MG63 (cell line): ENCODE results near the gene KLHL1. TPM values are rescaled to one million over a fixed set of nuclear protein-coding genes. Genes with fewer than 3 reads are reported as not detected.

Source experiments
- DNase-seq: peaks from one replicate; pipeline ENCODE4 v3.0.0-alpha.2; 2020
- H3K27me3 ChIP-seq: fragments of 250-450 bp; sonication (Bioruptor Pico); 2 replicates; pipeline ENCODE4 v1.5.1; 2020; ENCODE audit warnings: mild to moderate bottlenecking, moderate library complexity
- H3K36me3 ChIP-seq: fragments of 250-450 bp; sonication (Bioruptor Pico); 2 replicates; pipeline ENCODE4 v1.5.1; 2020; ENCODE audit warnings: mild to moderate bottlenecking, moderate library complexity
- H3K4me3 ChIP-seq: fragments of 250-450 bp; sonication (Bioruptor Pico); 2 replicates; pipeline ENCODE4 v1.5.1; 2020; ENCODE audit warnings: mild to moderate bottlenecking, moderate library complexity
- H3K9me3 ChIP-seq: fragments of 250-450 bp; sonication (Bioruptor Pico); 2 replicates; pipeline ENCODE4 v1.5.1; 2020; ENCODE audit warnings: mild to moderate bottlenecking, moderate library complexity
- total RNA-seq: library from RNA; depleted of rRNA; stranded (reverse); fragments of >200 nt; shearing (Covaris generic); gene quantifications from 2 replicates; pipeline ENCODE4 v1.2.3, GENCODE V29; 2014; ENCODE audit warnings: low replicate concordance

The KLHL1 gene
- total RNA-seq, 1 experiment from 2014 or later, result not detected

DNA sequence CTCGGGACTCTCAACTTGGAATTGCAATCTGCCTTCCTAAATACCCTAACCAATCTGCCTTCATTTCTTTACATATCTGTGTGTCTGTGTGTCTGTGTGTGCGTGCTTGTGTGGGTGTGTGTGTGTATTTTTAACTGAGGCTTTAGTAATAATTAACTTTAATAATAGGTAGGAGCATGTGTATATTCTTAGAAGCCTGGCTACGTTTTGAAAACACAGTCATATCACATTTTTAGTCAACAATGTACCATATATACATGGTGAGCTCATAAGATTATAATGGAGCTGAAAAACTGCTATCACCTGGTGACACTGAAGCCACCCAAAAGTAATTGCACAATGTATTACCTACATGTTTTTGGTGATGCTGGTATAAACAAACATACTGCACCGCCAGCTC, 66.1 kb downstream of the KLHL1 start:
- no peaks in the 10 kb centered on the region for H3K27me3 ChIP-seq
- H3K9me3 ChIP-seq, result no peaks in the 10 kb centered on the region
- DNase-seq, result no peak
- H3K36me3 ChIP-seq, result no peaks in the 10 kb centered on the region
- H3K4me3 ChIP-seq, result no peak overlapping the region

DNA sequence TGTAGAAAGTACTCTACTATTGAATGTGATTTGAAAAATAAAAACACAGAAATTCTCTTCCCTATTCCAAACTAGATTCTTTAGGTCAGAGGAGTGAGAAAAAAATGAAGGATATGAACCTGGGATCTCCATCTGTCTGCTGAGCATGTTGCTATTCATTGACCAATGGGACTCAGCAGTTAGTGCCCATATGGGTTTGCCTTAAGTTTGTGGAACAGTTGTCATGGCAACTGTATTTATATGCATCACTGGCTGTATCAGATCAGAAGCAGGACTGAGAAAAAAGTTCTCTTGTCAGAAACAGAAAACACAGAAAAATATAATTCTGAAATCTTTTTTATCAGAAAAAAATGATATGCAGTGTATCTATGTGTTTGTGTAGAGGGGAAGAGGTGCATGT, 74.0 kb downstream of the KLHL1 start:
- Histone ChIP-seq H3K27me3 (no peaks in the 10 kb centered on the region), H3K4me3 (no peak overlapping the region), H3K36me3 (no peaks in the 10 kb centered on the region), H3K9me3 (no peaks in the 10 kb centered on the region)
- DNase-seq, result no peak

DNA sequence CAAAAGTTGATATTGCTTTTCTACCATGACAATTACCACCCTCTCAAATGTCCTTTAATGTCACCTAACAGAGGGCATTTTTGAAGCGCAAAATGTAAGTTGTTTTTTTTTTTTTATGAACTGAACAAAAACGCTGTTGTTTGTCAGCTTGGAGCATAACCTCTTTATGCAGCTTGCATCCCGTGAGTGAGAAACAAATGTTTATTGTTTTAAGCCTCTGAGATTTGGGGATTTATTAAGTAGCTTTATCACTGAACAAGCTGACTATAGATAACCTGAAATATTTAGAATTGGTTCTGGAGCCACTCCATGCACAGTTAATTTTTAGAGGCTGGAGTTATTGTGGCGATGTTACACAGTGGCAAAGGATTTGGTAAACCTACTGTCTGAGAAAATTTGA, 80.7 kb downstream of the KLHL1 start:
- no peak overlapping the region for H3K4me3 ChIP-seq
- no peaks in the 10 kb centered on the region for H3K27me3 ChIP-seq
- no peaks in the 10 kb centered on the region for H3K36me3 ChIP-seq
- H3K9me3 ChIP-seq, result no peaks in the 10 kb centered on the region
- DNase-seq, result no peak

DNA sequence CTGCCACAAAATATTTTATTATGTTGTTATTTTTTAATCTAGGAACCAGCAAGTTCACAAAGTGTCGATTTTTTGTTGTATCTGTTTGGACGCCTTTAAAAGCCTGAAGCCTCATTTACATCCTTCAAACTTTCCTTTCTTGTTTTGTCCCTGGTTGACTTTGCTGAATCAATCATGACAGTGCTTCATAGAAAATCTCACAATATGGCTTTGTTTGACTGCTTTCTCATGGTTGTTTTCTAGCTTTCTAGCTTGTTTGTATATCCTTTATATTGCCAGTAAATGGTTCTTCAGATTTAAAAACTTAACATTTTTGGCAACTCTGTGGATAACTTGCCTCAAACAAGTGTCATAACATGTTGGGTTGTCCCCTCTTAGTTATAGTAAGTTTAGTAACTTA, 84.7 kb downstream of the KLHL1 start:
- H3K36me3 ChIP-seq, result no peaks in the 10 kb centered on the region
- no peaks in the 10 kb centered on the region for H3K27me3 ChIP-seq
- H3K9me3 ChIP-seq, result no peaks in the 10 kb centered on the region
- no peak for DNase-seq
- no peak overlapping the region for H3K4me3 ChIP-seq

DNA sequence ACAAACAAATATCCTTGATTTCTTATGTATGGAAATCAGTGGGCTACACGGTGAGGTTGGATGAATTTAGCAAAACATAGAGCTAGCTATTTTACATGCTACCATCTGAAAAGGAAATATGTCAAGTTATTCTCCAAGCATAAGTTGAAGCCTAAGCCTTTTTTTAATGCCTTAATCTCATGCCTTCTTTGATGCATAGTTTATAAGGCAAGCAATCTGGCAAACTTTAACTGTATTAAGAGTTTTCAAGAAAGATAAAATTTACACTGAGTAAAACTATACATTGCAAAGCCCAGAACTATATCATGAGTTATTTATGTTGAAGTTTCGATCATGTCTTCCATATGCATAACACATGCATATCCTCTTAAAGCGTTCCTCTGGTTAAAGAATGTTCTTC, 85.6 kb downstream of the KLHL1 start:
- DNase-seq, result no peak
- Histone ChIP-seq H3K4me3 (no peak overlapping the region), H3K27me3 (no peaks in the 10 kb centered on the region), H3K9me3 (no peaks in the 10 kb centered on the region), H3K36me3 (no peaks in the 10 kb centered on the region)

DNA sequence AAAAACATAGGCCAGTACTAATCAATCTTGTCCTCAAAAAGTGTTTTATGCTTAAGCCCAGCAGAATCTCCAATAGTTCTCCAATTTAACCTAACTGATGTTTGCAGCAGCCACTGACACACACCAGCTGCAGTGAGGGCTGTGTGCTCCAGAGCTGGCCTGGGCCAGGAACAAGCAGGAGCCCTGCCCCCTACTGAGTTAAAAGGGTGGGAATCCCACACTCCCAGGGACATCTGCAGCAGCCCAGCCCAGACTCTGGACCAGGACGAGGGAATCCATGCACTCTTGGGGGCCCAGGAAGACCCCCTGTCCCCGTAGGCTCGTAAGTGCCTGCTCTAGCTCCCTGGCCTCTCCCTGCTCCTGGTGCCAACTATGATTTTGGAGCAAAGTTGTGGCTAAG, 92.1 kb downstream of the KLHL1 start:
- Histone ChIP-seq H3K27me3 (no peaks in the 10 kb centered on the region), H3K4me3 (no peak overlapping the region), H3K36me3 (no peaks in the 10 kb centered on the region), H3K9me3 (no peaks in the 10 kb centered on the region)
- DNase-seq, result no peak

DNA sequence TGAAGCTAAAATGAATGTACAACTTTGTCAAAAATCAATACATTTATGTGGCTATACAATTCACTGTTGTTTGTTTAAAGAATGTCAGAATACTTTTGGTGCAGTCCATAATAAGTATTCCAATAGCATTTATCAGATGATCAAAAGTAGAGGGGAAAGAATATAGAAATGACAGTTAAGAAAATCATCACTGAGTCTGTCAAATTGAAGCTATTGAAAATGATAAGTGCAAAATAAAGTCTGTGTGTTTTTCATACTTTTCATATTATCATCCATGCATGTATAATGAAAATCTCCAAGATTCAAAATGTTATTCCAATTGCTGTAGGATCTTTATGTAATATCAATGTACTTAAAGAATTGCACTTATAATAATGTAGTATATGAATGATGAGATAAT, 93.9 kb downstream of the KLHL1 start:
- H3K4me3 ChIP-seq, result no peak overlapping the region
- no peaks in the 10 kb centered on the region for H3K36me3 ChIP-seq
- H3K9me3 ChIP-seq, result no peaks in the 10 kb centered on the region
- DNase-seq, result no peak
- H3K27me3 ChIP-seq, result no peaks in the 10 kb centered on the region

DNA sequence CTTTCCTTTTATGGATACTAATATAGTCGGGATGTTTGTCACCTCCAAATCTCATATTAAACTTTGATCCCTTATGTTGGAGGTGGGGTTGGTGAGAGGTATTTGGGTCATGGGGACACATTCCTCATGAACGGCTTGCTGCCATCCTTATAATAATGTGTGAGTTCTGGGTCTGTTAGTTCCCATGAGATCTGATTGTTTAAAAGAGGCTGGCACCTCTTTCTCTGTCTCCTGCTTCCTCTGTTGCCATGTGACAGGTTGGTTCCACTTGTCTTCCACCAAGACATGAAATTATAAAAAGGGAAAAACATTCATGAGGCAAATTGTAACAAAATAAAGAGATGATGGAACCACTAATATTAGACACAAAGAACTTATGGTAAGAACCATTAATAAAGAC, 108.4 kb downstream of the KLHL1 start:
- no peaks in the 10 kb centered on the region for H3K9me3 ChIP-seq
- no peak overlapping the region for H3K4me3 ChIP-seq
- no peaks in the 10 kb centered on the region for H3K27me3 ChIP-seq
- no peak for DNase-seq
- no peaks in the 10 kb centered on the region for H3K36me3 ChIP-seq

DNA sequence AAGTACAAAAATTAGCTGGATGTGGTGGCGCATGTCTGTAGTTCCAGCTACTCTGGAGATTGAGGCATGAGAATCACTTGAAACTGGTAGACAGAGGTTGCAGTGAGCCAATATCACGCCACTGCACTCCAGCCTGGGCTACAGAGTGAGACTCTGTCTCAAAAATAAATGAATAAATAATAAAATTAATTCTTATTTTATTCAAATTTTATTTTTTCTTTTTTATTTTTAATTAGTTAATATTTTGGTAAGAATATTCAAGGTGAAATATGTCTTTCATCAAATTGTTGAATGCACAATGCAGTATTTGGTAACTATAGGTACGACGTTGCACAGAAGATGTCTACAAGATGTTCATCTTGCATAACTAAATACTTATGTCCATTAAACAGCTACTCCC, 111.2 kb downstream of the KLHL1 start:
- Histone ChIP-seq H3K4me3 (no peak overlapping the region), H3K9me3 (no peaks in the 10 kb centered on the region), H3K27me3 (no peaks in the 10 kb centered on the region), H3K36me3 (no peaks in the 10 kb centered on the region)
- DNase-seq, result no peak

DNA sequence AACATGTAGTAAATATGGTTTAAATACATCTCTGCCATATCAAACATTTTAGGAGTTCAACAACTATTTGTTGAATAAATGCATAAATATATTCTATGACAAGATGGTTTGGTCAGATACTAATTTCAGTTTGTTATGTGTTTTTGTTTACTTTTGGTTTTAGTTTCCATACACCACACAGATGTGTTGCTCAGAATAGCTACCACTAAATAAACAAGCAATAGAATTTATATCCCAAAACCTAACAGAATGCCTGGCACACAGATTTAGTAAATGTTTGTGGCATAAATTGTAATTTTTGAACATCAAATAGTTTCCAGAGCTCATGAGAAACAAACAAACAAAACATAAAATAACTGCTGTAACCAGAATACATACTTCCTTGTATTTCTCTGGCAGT, 127.5 kb downstream of the KLHL1 start:
- Histone ChIP-seq H3K9me3 (no peaks in the 10 kb centered on the region), H3K4me3 (no peak overlapping the region), H3K27me3 (no peaks in the 10 kb centered on the region), H3K36me3 (no peaks in the 10 kb centered on the region)
- no peak for DNase-seq

DNA sequence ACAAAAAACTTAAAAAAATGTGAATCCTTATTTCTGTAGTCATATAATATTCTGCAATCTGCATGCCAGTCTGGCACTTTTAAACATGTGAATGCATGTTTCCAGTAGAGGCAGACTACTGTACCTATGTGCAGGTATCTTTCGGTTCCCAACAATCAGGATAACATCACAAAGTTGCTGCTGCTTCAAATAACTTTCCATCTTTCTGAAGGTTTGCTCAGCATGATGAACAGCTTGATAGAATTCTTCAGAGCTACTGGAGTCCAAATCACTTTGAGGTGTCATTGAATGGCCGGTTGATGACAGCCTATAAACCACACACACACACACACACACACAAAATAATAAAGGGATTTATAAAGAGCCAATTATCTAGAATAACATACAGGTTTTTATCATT, 132.8 kb downstream of the KLHL1 start:
- no peaks in the 10 kb centered on the region for H3K27me3 ChIP-seq
- H3K36me3 ChIP-seq, result no peaks in the 10 kb centered on the region
- DNase-seq, result no peak
- H3K4me3 ChIP-seq, result no peak overlapping the region
- H3K9me3 ChIP-seq, result no peaks in the 10 kb centered on the region

DNA sequence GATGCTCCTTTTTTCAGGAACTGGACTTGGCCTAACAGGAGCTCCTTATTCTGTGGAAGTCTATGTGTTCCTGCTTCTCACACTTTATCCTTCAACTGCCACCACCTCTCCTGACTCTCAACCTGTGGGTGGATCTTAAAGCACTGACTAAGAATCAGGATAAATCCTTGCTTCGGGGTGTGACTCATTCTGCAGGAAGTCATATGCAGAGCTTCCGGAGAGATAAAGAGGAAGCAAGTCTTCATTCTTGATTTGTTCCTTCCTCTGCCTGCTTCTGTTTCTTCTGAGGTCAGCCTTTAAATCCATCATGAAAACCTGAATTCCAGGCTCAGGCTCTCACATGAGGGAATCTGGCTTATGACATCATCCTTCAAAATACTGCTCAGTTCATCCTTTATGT, 137.7 kb downstream of the KLHL1 start:
- no peak for DNase-seq
- Histone ChIP-seq H3K4me3 (no peak overlapping the region), H3K36me3 (no peaks in the 10 kb centered on the region), H3K27me3 (no peaks in the 10 kb centered on the region), H3K9me3 (no peaks in the 10 kb centered on the region)

DNA sequence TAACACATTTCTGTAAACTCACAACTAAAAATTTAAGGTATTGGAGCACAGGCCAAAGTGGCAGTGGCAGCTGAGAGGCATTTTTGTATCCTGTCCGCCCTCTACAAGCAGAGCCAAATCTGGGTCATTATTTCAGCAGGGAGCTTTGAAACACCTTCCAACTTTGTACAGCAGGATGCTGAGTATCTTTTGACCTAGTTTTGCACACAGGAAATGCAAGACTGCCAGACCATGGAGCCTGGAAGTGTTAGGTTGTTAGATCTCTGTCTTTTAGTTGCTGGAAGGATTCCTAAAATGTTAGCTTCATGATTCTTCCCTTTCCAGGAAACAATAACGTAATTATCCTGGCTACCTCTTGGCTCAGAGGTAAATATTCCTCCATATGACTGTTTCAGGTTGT, 149.2 kb downstream of the KLHL1 start:
- no peaks in the 10 kb centered on the region for H3K27me3 ChIP-seq
- no peak for DNase-seq

DNA sequence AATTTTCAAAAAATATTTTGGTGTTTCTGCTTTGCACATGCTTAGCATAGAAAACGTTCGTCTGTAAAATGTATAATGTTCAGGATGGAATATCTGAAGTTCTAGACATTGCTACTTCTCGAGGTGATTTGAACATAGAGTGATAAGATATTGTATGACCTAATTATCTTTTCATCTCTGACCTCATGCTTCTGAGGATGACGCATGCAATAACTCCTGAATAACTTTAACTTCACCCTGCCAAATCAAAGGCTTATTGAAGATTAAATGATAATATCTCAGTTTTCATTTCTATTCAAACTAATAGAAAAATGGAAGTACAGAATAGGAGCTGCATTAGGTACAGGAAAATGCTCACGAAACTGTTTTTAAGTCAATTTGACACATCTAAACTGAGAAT, 151.4 kb downstream of the KLHL1 start:
- H3K36me3 ChIP-seq, result no peaks in the 10 kb centered on the region
- no peaks in the 10 kb centered on the region for H3K9me3 ChIP-seq
- DNase-seq, result no peak
- no peaks in the 10 kb centered on the region for H3K27me3 ChIP-seq
- no peak overlapping the region for H3K4me3 ChIP-seq

More for the DNA sequence above, 149.2 kb downstream of the KLHL1 start:
- H3K36me3 ChIP-seq, result no peaks in the 10 kb centered on the region
- no peak overlapping the region for H3K4me3 ChIP-seq
- no peaks in the 10 kb centered on the region for H3K9me3 ChIP-seq

DNA sequence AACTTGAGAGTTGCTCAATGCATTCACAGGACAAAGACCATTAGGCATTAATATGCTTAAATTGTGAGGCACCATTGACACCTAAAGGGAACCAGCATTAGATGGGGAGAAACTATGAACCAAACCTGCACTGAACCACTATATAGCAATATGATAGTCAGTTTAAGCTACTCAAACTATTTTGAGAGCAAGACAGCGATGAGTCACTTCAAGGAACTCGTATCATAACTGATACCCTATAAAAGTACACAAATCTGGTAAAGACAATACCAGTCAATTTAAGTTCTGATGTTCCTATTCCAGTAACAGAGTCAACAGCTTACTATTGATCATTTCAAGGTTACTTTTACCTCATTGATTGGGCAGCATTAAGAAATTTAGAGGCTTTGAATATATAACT, 151.9 kb downstream of the KLHL1 start:
- Histone ChIP-seq H3K36me3 (no peaks in the 10 kb centered on the region), H3K9me3 (no peaks in the 10 kb centered on the region), H3K27me3 (no peaks in the 10 kb centered on the region), H3K4me3 (no peak overlapping the region)
- DNase-seq, result no peak

DNA sequence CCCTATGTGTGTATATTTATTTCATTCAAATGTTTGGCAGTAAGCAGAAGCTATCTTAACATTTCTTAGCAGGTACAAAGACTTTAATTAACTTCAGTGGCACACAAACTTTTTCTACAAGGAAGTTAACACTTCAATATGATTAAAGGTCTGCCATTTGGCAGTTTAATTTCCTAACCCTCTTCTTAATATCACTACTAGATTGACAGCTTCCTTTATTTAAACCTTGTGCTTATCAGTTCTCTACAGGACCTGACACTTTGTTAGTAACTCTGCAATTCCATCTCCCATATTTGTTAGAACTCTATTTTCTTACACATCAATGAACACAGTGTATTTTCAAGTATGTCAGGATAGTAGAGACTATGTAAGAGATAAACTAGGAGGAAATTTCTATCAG, 153.0 kb downstream of the KLHL1 start:
- Histone ChIP-seq H3K36me3 (no peaks in the 10 kb centered on the region), H3K27me3 (no peaks in the 10 kb centered on the region), H3K9me3 (no peaks in the 10 kb centered on the region), H3K4me3 (no peak overlapping the region)
- no peak for DNase-seq

DNA sequence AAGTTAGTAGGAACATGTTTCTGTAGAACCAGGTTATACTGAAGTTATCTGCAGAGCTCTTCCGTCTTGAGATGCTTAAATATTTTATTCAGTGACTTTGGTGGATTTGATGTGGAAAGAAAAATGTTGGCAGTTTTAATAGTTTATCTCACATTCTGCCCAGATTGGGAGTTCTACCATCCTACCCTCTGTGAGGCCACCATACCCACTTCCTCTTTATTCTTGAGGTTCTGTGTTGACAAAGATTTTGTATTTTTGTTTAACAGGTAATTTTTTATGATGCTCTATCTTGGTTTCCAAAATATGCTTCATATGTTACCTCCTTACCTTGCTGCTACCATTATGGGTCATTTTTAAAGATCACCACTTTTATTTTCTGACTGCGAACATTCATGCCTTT, 156.8 kb downstream of the KLHL1 start:
- no peak for DNase-seq
- Histone ChIP-seq H3K36me3 (no peaks in the 10 kb centered on the region), H3K9me3 (no peaks in the 10 kb centered on the region), H3K4me3 (no peak overlapping the region), H3K27me3 (no peaks in the 10 kb centered on the region)

DNA sequence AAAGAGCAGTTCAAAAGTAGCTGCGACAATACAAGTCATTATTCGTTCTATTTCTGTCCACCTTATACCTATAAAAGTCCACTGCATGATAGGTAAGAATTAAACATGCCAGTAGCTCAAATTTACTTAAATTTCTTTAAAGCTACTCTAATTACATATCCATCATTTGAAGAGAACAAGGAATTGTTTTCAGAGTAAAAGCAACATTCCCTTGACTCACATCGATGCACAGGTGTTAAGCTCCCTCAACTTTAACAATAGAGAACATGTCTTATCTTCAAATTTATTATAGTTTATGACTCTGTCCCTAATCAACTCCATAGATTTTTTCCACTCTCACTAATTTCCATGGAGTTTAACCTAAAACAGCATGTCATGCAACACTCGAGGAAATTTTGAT, 158.1 kb downstream of the KLHL1 start:
- Histone ChIP-seq H3K9me3 (no peaks in the 10 kb centered on the region), H3K36me3 (no peaks in the 10 kb centered on the region), H3K27me3 (no peaks in the 10 kb centered on the region), H3K4me3 (no peak overlapping the region)
- DNase-seq, result no peak

DNA sequence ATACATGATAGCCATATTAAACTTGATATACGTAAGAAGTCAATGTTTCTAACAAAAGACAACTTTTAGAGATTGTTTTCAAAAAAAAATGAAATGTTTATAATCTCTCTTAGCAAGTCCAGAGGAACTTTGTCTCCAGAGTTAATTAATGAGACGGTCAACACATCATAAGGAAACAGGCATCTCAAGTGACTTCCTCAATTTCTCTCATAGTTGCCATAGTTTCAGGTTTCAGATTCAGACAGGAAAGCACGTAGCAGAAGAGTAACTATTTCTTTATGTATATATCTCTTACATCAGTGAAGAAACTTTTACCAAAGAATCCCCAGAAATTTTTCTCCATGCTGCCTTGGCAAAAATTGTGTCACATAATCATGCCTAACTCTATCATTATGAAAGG, 160.2 kb downstream of the KLHL1 start:
- DNase-seq, result no peak
- Histone ChIP-seq H3K9me3 (no peaks in the 10 kb centered on the region), H3K36me3 (no peaks in the 10 kb centered on the region), H3K4me3 (no peak overlapping the region), H3K27me3 (no peaks in the 10 kb centered on the region)
